Measurements from ENCODE around the gene JPT1.

GRCh38 chr17:75163074-75163473, 8.8 kb upstream of the JPT1 start:
- TF ChIP-seq POLR2A (IDR thresholded peaks at IDR 0.05; ENCODE audit: low read depth, low read length) (no peak), TAF1 (IDR thresholded peaks at IDR 0.05; ENCODE audit: borderline replicate concordance, low read depth, low read length) (no peak)
